GM23248 (cell line): Measurements from ENCODE around the gene HOXB2. TPM values are rescaled to one million over a fixed set of nuclear protein-coding genes. Genes with fewer than 3 reads are reported as not detected.

Experiments used
- DNase-seq: peaks from one replicate; pipeline ENCODE4 v3.0.0-alpha.2; 2015
- H2AFZ ChIP-seq: fragments of 200-600 bp; sonication (generic); 2 replicates; pipeline ENCODE4 v1.6.1; 2016; ENCODE audit warnings: antibody characterized with exemption
- H3F3A ChIP-seq: fragments of 200-600 bp; sonication (generic); 2 replicates; pipeline ENCODE4 v1.6.1; 2016; ENCODE audit warnings: mild to moderate bottlenecking, antibody characterized with exemption, mixed run types; ENCODE audit not compliant: insufficient read depth
- H3K27ac ChIP-seq: fragments of 200-600 bp; sonication (generic); 2 replicates; pipeline ENCODE4 v1.5.1; 2016; ENCODE audit warnings: mild to moderate bottlenecking
- H3K27me3 ChIP-seq: fragments of 200-600 bp; sonication (generic); replicated peaks from 2 replicates; pipeline ENCODE4 v1.6.1; 2016; ENCODE audit warnings: mild to moderate bottlenecking; ENCODE audit not compliant: insufficient read depth
- H3K36me3 ChIP-seq: fragments of 200-600 bp; sonication (generic); 2 replicates; pipeline ENCODE4 v1.6.1; 2016; ENCODE audit warnings: low read depth, mild to moderate bottlenecking
- H3K4me1 ChIP-seq: fragments of 200-600 bp; sonication (generic); 2 replicates; pipeline ENCODE4 v1.6.1; 2016; ENCODE audit warnings: mild to moderate bottlenecking; ENCODE audit not compliant: insufficient read depth
- H3K4me2 ChIP-seq: fragments of 200-600 bp; sonication (generic); one replicate; pipeline ENCODE4 v1.6.1; 2016; ENCODE audit warnings: mild to moderate bottlenecking; ENCODE audit not compliant: unreplicated experiment
- H3K4me3 ChIP-seq: fragments of 200-600 bp; sonication (generic); 2 replicates; pipeline ENCODE4 v1.5.1; 2016; ENCODE audit warnings: mild to moderate bottlenecking
- H3K79me2 ChIP-seq: fragments of 200-600 bp; sonication (generic); 2 replicates; pipeline ENCODE4 v1.6.1; 2016; ENCODE audit warnings: mild to moderate bottlenecking; ENCODE audit not compliant: insufficient read depth
- H3K9ac ChIP-seq: fragments of 200-600 bp; sonication (generic); 2 replicates; pipeline ENCODE4 v1.6.1; 2016; ENCODE audit warnings: mild to moderate bottlenecking
- H3K9me2 ChIP-seq: fragments of 200-600 bp; sonication (generic); 2 replicates; pipeline ENCODE4 v1.6.1; 2016; ENCODE audit warnings: mixed run types, mild to moderate bottlenecking, moderate library complexity; ENCODE audit not compliant: insufficient read depth
- H3K9me3 ChIP-seq: fragments of 200-600 bp; sonication (generic); one replicate; pipeline ENCODE4 v1.6.1; 2017; ENCODE audit warnings: low read depth
- H4K20me1 ChIP-seq: fragments of 200-600 bp; sonication (generic); 2 replicates; pipeline ENCODE4 v1.6.0; 2016; ENCODE audit not compliant: insufficient read depth
- EZH2 ChIP-seq: fragments of 200-600 bp; sonication (generic); IDR thresholded peaks from 2 replicates; pipeline ENCODE4 v1.6.1; 2018; ENCODE audit warnings: antibody characterized with exemption, mild to moderate bottlenecking; ENCODE audit not compliant: insufficient read depth, poor library complexity, severe bottlenecking
- EZH2phosphoT487 ChIP-seq: fragments of 200-600 bp; sonication (generic); IDR thresholded peaks from 2 replicates; pipeline ENCODE4 v1.6.1; 2018; ENCODE audit warnings: antibody characterized with exemption, moderate library complexity, mild to moderate bottlenecking, low read depth; ENCODE audit not compliant: insufficient read depth
- WGBS, 2 experiments: methylation state at CpG; one replicate each; pipeline ENCODE4 v1.1.6; 2015 to 2017; ENCODE audit warnings: low lambda C conversion rate in 2 of 2, low coverage in 1 of 2; ENCODE audit errors: missing lambda C conversion rate in 2 of 2; 5-methylcytosine and 5-hydroxymethylcytosine counted together
- in situ Hi-C: fragments of 300-500 bp; cut with MboI; formaldehyde crosslinking; loops from 2 replicates; pipeline ENCODE4 v1.15.0; 2020
- polyA plus RNA-seq: library from polyadenylated mRNA; unstranded; fragments of >200 nt; fragmentation: Nextera tagmentation; extraction: Ambion mirVana; gene quantifications from 2 replicates; pipeline ENCODE4 v1.2.1, GENCODE V29; 2016
- total RNA-seq: library from RNA; depleted of rRNA; stranded (reverse); fragments of >200 nt; shearing (Covaris generic); gene quantifications from 2 replicates; pipeline ENCODE4 v1.2.3, GENCODE V29; 2014

HOXB2 gene
- total and polyA plus RNA-seq, 2 experiments from 2014 or later, result 12.1 to 25.3 TPM

DNA sequence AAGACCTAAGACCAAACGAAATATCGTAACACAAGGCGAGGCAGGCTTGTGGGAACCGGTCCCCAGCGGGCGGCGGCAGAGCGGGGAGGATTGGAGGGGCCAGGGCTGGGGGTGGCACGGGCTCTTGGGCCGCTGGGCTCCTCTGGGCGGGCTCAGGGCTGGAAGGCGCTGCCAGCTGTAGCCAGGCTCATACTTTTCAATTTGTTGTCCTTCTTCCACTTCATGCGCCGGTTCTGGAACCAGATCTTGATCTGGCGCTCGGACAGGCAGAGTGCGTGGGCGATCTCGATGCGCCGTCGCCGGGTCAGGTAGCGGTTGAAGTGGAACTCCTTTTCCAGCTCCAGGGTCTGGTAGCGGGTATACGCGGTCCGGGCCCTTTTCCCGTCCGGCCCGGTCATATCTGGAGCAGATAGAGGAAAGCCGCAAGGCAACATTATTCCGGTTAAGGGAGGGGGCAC is 47.2 kb upstream of the HOXB2 start:
- H3K79me2 ChIP-seq, result peaks cover 8% of the 10 kb centered on the region
- no peak overlapping the region for H3K4me2 ChIP-seq
- no peak overlapping the region for H3K27ac ChIP-seq
- 68 to 70% methylated on average over 33 of the region's 33 CpGs for WGBS, 2 experiments
- H3K9me3 ChIP-seq, result no peaks in the 10 kb centered on the region
- H2AFZ ChIP-seq, result peak overlapping the region; percentile 85
- in situ Hi-C loops, result no loop called here
- H3K27me3 ChIP-seq, result no peaks in the 10 kb centered on the region
- H4K20me1 ChIP-seq, result no peaks in the 10 kb centered on the region
- peak overlapping the region; percentile 74 for H3K4me3 ChIP-seq
- DNase-seq, result peak; percentile 38
- peak overlapping the region; percentile 59; the same call in 1 of the 2 replicates for H3K9ac ChIP-seq
- H3F3A ChIP-seq, result no peaks in the 10 kb centered on the region
- 0 out of 2 replicates have a peak, but pooled peaks cover 3% of the 10 kb centered on the region for H3K4me1 ChIP-seq
- no peak for TF ChIP-seq EZH2
- TF ChIP-seq EZH2phosphoT487, result no peak
- no peaks in the 10 kb centered on the region for H3K9me2 ChIP-seq
- no peaks in the 10 kb centered on the region for H3K36me3 ChIP-seq

DNA sequence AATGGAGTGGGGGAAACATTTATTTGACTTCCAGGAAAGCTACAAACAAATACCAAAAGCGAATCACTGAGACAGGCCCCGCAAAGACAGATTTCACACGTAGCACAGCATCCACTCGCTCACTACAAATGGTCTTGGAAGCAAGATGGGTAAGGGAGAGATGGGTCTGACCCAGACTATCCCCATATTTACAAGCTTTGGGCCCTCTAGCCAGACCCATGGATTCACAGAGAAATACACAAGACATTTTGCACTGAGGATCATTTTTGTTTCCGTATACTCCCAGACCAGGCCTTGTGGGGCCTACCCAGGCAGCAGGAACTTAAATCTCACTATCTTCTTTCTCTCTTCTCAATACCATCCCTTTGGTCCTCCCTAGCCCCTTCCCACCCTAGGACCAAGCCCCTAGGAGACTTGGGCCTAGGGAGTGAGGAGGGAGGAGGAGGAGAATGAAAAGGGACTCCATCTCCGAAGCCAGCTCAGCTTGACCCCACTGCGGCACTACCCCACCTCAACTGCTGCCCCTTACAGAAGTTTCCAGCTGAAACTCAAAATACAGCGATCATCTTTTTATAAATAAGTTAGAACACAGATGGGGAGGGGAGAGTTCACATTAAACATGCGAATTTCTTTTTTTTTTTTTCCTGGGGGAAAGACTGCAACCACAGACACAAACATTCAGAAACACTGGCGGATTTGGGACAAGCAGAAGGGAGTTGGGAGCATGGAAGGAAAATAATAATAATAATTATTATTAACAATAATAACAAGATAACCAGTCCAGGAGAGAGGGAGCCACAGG is 46.5 kb upstream of the HOXB2 start:
- Histone ChIP-seq H2AFZ (no peak overlapping the region), H3K9me2 (no peaks in the 10 kb centered on the region), H3K27ac (no peak overlapping the region), H3K4me3 (no peak overlapping the region), H3F3A (no peaks in the 10 kb centered on the region), H3K27me3 (no peaks in the 10 kb centered on the region), H3K4me2 (no peak overlapping the region), H3K4me1 (peaks cover 3% of the 10 kb centered on the region; the same call in 1 of the 2 replicates), H3K9me3 (no peaks in the 10 kb centered on the region), H4K20me1 (no peaks in the 10 kb centered on the region), H3K79me2 (peaks cover 6% of the 10 kb centered on the region; the same call in 1 of the 2 replicates), H3K36me3 (no peaks in the 10 kb centered on the region), H3K9ac (no peak overlapping the region)
- WGBS, 2 experiments, result 96 to 100% methylated on average over 10 of the region's 10 CpGs
- no peak for DNase-seq
- in situ Hi-C loops, result no loop called here
- TF ChIP-seq EZH2 (no peak), EZH2phosphoT487 (no peak)

DNA sequence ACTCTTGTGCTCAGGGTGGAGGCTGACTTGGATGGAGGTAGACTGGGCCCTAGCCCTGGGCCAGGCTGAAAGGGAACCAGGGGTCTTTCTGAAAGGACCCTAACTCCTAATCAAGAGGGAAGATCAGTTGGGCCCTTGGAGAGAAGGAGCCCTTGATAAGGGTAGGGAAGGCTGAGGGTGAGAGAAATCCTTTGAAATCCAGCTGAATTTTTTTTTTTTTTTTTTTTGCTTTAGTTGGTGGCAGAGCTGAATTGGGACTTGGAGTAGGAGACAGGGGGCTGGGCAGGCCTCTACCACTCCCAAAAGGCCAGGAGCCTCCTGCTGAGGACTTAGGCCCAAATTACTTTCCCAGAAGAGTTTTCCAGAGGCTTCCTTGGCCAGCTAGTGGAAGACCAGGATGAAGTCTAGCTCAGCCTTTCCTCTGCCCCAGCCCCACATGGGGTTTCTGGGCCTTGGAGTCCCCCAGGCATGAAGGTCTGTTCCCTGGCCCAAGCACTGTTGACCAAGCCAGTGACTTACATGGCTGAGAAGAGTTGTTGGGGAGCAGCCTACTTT is 45.8 kb upstream of the HOXB2 start:
- Histone ChIP-seq H3K9me2 (no peaks in the 10 kb centered on the region), H3K36me3 (no peaks in the 10 kb centered on the region), H3K4me2 (no peak overlapping the region), H3K27ac (no peak overlapping the region), H3F3A (0 out of 2 replicates have a peak, but pooled peaks cover 6% of the 10 kb centered on the region), H3K9me3 (no peaks in the 10 kb centered on the region), H3K4me1 (peaks cover 8% of the 10 kb centered on the region; the same call in 1 of the 2 replicates), H3K79me2 (peaks cover 4% of the 10 kb centered on the region; the same call in 1 of the 2 replicates), H3K27me3 (no peaks in the 10 kb centered on the region), H3K4me3 (no peak overlapping the region), H4K20me1 (no peaks in the 10 kb centered on the region), H2AFZ (no peak overlapping the region), H3K9ac (no peak overlapping the region)
- in situ Hi-C loops, result no loop called here
- no peak for DNase-seq
- TF ChIP-seq EZH2phosphoT487 (no peak), EZH2 (no peak)

DNA sequence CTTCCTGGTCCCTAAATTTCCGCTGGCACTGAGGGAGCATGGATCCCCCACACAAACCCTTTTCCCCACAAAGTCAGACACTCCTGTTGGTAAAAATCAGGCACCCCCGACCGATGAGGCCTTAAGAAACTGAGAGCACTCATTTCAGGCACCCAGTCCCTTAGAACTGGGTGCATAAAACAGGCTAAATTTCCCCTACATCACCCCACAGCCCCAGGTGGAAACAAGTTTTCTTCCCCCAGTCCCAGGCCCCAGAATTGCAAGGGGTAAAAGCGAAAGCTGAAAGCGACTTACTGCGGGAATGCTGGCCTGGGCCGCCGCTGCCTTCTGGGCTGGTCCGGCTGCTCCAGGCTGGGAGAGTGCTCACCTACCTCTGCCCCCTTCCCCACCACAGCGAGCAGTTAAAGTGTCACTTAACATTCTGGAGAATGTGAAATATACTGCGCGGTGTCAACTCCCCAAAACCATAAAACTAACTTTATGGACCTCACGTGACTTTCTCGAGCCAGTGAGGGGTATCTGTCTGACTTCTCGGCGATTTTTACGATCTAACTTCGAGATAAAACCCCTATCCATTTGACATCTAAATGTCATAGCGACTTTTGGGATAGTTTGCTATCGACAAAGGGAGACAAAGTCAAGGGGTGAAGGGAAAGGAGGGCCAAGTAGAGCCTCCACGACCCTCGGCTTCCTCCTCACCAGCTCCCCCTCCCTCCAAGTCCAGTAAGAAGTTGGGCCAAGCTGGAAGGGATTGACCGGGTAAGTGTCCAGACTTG is 45.1 kb upstream of the HOXB2 start, which contains the start of gene HOXB3:
Gene HOXB3 (minus strand): TSS at position 411 of the 776 bp plus-strand sequence. CDS start 37,767 bp downstream, outside the sequence.
- H3K4me3 ChIP-seq, result no peak within 1 kb of the TSS
- no peak within 1 kb of the TSS for H3K27ac ChIP-seq
- H3K4me2 ChIP-seq, result no peak within 1 kb of the TSS

More for the DNA sequence above, 45.1 kb upstream of the HOXB2 start, which contains the start of gene HOXB3:
- Histone ChIP-seq H3K4me1 (peaks cover 8% of the 10 kb centered on the region; the same call in 1 of the 2 replicates), H3K9me3 (no peaks in the 10 kb centered on the region), H3K27me3 (no peaks in the 10 kb centered on the region), H3K79me2 (peaks cover 4% of the 10 kb centered on the region; the same call in 1 of the 2 replicates), H3K36me3 (no peaks in the 10 kb centered on the region), H3F3A (0 out of 2 replicates have a peak, but pooled peaks cover 8% of the 10 kb centered on the region), H3K9ac (no peak within 1 kb of the TSS), H2AFZ (no peak within 1 kb of the TSS), H3K9me2 (no peaks in the 10 kb centered on the region), H4K20me1 (no peaks in the 10 kb centered on the region)
- in situ Hi-C loops, result no loop called here
- WGBS, 2 experiments, result 88 to 91% methylated on average over 23 of the region's 23 CpGs
- TF ChIP-seq EZH2, result no peak
- no peak for TF ChIP-seq EZH2phosphoT487
- DNase-seq, result no peak
